HG02973 (cell line): ENCODE data around the gene AFTPH.

Source experiments
- ATAC-seq: cut with Tn5 transposase; IDR thresholded peaks from one replicate; pipeline ENCODE4 v1.9.1; 2021; ENCODE audit warnings: moderate library complexity; ENCODE audit not compliant: unreplicated experiment

The AFTPH gene

GRCh38 chr2:64523666-64524603, at the start of gene AFTPH:
Gene AFTPH (plus strand): TSS chr2:64524328. CDS start chr2:64551475, 27,147 bp downstream.
- ATAC-seq = peak; percentile 71

GRCh38 chr2:64474636-64475035, 49.5 kb upstream of the AFTPH start:
- ATAC-seq = no peak

- ATAC-seq = no peak
Observed at GRCh38 chr2:64477037-64477436, 47.1 kb upstream of the AFTPH start.

- ATAC-seq = no peak
Observed at GRCh38 chr2:64477979-64478378, 46.1 kb upstream of the AFTPH start.

GRCh38 chr2:64478502-64479230, 45.5 kb upstream of the AFTPH start:
- no peak for ATAC-seq

- no peak for ATAC-seq
Observed at GRCh38 chr2:64479259-64480117, 44.6 kb upstream of the AFTPH start.

- no peak for ATAC-seq
Observed at GRCh38 chr2:64481665-64482064, 42.5 kb upstream of the AFTPH start.

GRCh38 chr2:64482243-64482642, 41.9 kb upstream of the AFTPH start:
- no peak for ATAC-seq

GRCh38 chr2:64482765-64483504, 41.2 kb upstream of the AFTPH start:
- no peak for ATAC-seq

GRCh38 chr2:64485331-64485730, 38.8 kb upstream of the AFTPH start:
- ATAC-seq = no peak

- no peak for ATAC-seq
Observed at GRCh38 chr2:64485961-64486360, 38.2 kb upstream of the AFTPH start.

GRCh38 chr2:64487256-64488049, 36.7 kb upstream of the AFTPH start:
- no peak for ATAC-seq

- no peak for ATAC-seq
Observed at GRCh38 chr2:64488050-64488974, 35.8 kb upstream of the AFTPH start.

GRCh38 chr2:64489081-64489751, 34.9 kb upstream of the AFTPH start:
- no peak for ATAC-seq

GRCh38 chr2:64491426-64491825, 32.7 kb upstream of the AFTPH start:
- no peak for ATAC-seq

- ATAC-seq = no peak
Observed at GRCh38 chr2:64492272-64492671, 31.9 kb upstream of the AFTPH start.

GRCh38 chr2:64492821-64493220, 31.3 kb upstream of the AFTPH start:
- no peak for ATAC-seq

GRCh38 chr2:64493788-64494187, 30.3 kb upstream of the AFTPH start:
- no peak for ATAC-seq
